ENCODE measurements around the gene HPD.

DNA sequence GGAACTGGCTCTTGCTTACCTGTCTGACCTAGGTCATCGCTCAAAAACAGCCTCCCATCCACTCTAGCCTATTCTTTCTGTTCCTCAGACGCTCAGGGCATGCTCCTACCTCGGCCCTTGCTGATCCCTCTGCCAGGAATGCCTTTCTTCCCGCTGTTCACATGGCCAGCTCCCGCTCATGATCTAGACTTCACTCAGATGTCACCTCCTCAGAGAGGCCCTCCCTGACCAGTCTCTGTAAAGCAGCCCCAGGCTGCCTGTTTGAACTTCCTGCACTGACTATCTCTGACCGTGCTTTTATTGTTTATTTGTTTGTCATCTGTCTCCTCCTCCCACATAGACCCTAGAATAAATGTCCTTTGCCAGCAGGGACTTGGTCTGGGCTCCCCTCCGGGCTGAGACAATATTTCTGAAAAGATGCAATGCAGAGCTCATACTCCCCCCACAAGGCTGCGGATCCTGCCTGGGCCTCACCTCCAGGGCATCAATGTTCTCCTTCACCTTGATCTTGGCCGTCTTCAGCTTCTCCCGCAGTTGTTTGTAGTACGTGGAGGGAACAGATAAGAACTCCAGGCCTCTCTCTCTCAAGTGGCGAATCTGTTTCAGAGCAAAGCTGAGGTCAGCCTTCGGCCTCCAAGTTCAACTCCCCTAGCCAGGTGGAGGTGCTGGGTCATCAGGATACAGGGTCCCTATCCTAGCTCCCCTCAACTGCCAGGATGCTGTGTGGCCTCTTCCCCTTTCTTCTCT lies 15.2 kb downstream of the HPD start:
- TF ChIP-seq CTCF (conservative IDR thresholded peaks at IDR 0.05; ENCODE audit: low read depth, low read length) (no peak), EZH2 (IDR thresholded peaks at IDR 0.05; ENCODE audit: borderline replicate concordance, low read depth, low read length, poor library complexity, severe bottlenecking) (no peak)
